ENCODE measurements around the gene MRPL27. TPM values are rescaled to one million over a fixed set of nuclear protein-coding genes. Genes with fewer than 3 reads are reported as not detected.

MRPL27 gene
- total RNA-seq, 1 experiment from 2014 or later, result 106 TPM

DNA sequence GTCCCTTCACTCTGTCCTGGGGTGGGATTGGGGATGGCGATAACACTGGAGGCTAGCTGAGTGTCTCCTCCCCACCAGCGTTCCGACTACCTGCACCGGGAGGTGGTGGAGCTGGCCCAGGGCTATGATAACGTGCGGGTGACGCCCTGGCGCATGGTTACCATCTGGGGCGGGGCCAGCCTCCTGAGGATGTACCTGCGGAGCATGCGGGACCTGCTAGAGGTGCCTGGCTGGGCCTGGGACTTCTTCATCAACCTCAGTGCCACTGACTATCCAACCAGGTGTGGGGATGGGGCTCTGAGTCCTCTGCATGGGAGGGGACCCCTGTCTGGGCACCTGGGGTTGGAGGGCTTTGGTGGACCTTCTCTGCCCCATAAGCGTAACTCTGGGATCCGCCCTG, 18.2 kb downstream of the MRPL27 start (continued):
- TF ChIP-seq, protein P1, sequence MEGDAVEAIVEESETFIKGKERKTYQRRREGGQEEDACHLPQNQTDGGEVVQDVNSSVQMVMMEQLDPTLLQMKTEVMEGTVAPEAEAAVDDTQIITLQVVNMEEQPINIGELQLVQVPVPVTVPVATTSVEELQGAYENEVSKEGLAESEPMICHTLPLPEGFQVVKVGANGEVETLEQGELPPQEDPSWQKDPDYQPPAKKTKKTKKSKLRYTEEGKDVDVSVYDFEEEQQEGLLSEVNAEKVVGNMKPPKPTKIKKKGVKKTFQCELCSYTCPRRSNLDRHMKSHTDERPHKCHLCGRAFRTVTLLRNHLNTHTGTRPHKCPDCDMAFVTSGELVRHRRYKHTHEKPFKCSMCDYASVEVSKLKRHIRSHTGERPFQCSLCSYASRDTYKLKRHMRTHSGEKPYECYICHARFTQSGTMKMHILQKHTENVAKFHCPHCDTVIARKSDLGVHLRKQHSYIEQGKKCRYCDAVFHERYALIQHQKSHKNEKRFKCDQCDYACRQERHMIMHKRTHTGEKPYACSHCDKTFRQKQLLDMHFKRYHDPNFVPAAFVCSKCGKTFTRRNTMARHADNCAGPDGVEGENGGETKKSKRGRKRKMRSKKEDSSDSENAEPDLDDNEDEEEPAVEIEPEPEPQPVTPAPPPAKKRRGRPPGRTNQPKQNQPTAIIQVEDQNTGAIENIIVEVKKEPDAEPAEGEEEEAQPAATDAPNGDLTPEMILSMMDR (IDR thresholded peaks at IDR 0.05 in 2 of 3, conservative IDR thresholded peaks at IDR 0.05 in 1 of 3; ENCODE audit: borderline replicate concordance in 1 of 3, insufficient read depth in 1 of 3, low read depth in 2 of 3, low read length in 2 of 3), result no peak

DNA sequence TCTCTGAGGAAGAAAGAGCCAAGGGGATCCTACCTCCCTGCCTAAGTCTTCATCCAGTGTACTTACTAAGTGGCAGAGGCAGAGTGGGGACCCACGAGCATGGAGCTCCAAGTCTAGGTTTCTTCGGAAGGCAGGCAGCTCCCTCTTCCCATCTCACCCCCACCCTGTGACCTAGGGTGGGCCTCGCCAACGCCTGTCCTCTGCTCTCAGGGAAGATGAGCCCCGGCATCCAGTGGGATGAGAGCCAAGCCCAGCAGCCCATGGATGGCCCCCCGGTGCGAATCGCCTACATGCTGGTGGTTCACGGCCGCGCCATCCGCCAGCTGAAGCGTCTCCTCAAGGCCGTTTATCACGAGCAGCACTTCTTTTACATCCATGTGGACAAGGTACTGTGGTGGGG, 18.8 kb downstream of the MRPL27 start:
- H3K4me2 ChIP-seq (ENCODE audit: low read length), result no peak overlapping the region
- no TSS peak for BruUV-seq (replicated peaks)
- ChIA-PET CTCF (interaction anchor here (1.4 kb wide), 1 partner anchor 154 kb away, joined by 3 read pairs; no protein-coding TSS in a partner anchor), RAD21 (ENCODE audit: low non-redundant PET in 1 of 2, low total read pairs in 2 of 2, uncharacterized antibody in 2 of 2, unreplicated experiment in 2 of 2) (no interaction called here), POLR2A (no interaction called here)
- H3K79me2 ChIP-seq (ENCODE audit: insufficient read depth, low read length), result peaks cover 22% of the 10 kb centered on the region
- H3K27me3 ChIP-seq (ENCODE audit: insufficient read depth, low read length), result no peaks in the 10 kb centered on the region
- no peaks in the 10 kb centered on the region for H4K20me1 ChIP-seq (ENCODE audit: insufficient read depth)
- H3K9me3 ChIP-seq (ENCODE audit: control insufficient read depth in 1 of 2, insufficient read depth in 1 of 2, low read depth in 1 of 2, low read length in 2 of 2), result no peaks in the 10 kb centered on the region
- TF ChIP-seq, protein P2, sequence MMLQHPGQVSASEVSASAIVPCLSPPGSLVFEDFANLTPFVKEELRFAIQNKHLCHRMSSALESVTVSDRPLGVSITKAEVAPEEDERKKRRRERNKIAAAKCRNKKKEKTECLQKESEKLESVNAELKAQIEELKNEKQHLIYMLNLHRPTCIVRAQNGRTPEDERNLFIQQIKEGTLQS (IDR thresholded peaks at IDR 0.05), result no peak
- TF ChIP-seq EZH2phosphoT487 (IDR thresholded peaks at IDR 0.05; ENCODE audit: borderline replicate concordance) (no peak), EGR1 (IDR thresholded peaks at IDR 0.05; ENCODE audit: low read depth) (no peak), EZH2 (IDR thresholded peaks at IDR 0.05) (no peak), SIN3A (IDR thresholded peaks at IDR 0.05; ENCODE audit: low read depth) (no peak), SP1 (IDR thresholded peaks at IDR 0.05; ENCODE audit: low read depth) (no peak)
- no peaks in the 10 kb centered on the region for H3K9me2 ChIP-seq (ENCODE audit: insufficient read depth)
- DNase-seq (ENCODE audit: low read depth, low spot score) (no peak), ATAC-seq (no peak)
- intact Hi-C loops (cut with micrococcal nuclease), result no loop called here
- no peaks in the 10 kb centered on the region for H3K4me1 ChIP-seq (ENCODE audit: control insufficient read depth in 1 of 2, insufficient read depth in 2 of 2, low read length in 2 of 2)
- no peak overlapping the region for H2AFZ ChIP-seq (ENCODE audit: low read depth, low read length, poor library complexity, severe bottlenecking)
- H3K4me3 ChIP-seq (replicated peaks in 1 of 2; ENCODE audit: low read depth in 1 of 2, low read length in 2 of 2), result no peak overlapping the region
- H3K36me3 ChIP-seq (ENCODE audit: control insufficient read depth in 1 of 2, insufficient read depth in 2 of 2, low read length in 2 of 2), result peaks cover 39 to 52% of the 10 kb centered on the region in 2 experiments; a peak in 3 of 4 replicates
- no peak overlapping the region for H3K27ac ChIP-seq (ENCODE audit: low read depth, low read length)
- H3K9ac ChIP-seq (ENCODE audit: low read length), result no peak overlapping the region

Data from HCT116 (cell line).